PC-3 (cell line): ENCODE data around the gene GLCE.

Source experiments
- EZH2 ChIP-seq: fragments of 300-600 bp; sonication (generic); IDR thresholded peaks from one replicate; pipeline ENCODE4 v1.6.1; 2017; ENCODE audit warnings: antibody characterized with exemption, mild to moderate bottlenecking, low read length; ENCODE audit not compliant: unreplicated experiment
- EZH2phosphoT487 ChIP-seq: fragments of 300-600 bp; sonication (generic); IDR thresholded peaks from 2 replicates; pipeline ENCODE4 v1.6.1; 2018; ENCODE audit warnings: mild to moderate bottlenecking, antibody characterized with exemption, low read length, borderline replicate concordance
- TF ChIP-seq, protein P1 (sequence below): fragments of 300-600 bp; sonication (generic); conservative IDR thresholded peaks from 2 replicates; pipeline ENCODE4 v1.5.1; 2017; ENCODE audit warnings: antibody characterized with exemption, low read depth, mild to moderate bottlenecking, low read length

DNA sequence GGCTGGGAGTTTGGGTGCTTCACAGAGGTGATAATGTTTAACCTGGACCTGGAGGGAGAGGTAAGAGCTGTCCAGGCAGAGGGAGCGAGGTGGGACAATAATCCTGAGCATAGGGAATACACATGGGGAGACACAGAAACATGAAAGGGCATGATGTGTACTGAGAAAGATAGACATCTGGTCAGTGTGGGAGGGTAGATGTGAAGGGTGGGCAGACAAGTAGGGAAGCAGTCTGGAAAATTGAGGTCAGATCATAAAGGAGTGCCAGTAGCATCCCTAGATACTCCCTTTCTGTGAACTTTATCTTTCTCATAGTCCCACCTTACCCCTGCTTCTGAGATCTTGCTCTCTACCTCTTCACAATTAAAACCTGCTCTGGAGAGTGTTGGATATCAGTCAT lies 12.0 kb upstream of the GLCE start:
- TF ChIP-seq, protein P1, sequence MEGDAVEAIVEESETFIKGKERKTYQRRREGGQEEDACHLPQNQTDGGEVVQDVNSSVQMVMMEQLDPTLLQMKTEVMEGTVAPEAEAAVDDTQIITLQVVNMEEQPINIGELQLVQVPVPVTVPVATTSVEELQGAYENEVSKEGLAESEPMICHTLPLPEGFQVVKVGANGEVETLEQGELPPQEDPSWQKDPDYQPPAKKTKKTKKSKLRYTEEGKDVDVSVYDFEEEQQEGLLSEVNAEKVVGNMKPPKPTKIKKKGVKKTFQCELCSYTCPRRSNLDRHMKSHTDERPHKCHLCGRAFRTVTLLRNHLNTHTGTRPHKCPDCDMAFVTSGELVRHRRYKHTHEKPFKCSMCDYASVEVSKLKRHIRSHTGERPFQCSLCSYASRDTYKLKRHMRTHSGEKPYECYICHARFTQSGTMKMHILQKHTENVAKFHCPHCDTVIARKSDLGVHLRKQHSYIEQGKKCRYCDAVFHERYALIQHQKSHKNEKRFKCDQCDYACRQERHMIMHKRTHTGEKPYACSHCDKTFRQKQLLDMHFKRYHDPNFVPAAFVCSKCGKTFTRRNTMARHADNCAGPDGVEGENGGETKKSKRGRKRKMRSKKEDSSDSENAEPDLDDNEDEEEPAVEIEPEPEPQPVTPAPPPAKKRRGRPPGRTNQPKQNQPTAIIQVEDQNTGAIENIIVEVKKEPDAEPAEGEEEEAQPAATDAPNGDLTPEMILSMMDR = no peak
- TF ChIP-seq EZH2 = no peak
- TF ChIP-seq EZH2phosphoT487 = no peak
